BLaER1 treated with 17β-estradiol and CSF1 and Interleukin-3, amounts not matched to agents 10 nM and 100 nM (cell line): ENCODE results near the gene MYL3.

ENCODE experiments used
- H3K27ac ChIP-seq, 11 experiments: shearing (Covaris generic); formaldehyde crosslinking; 2 replicates each; pipeline ENCODE4 v1.8.1; 2022
- H3K27me3 ChIP-seq, 11 experiments: shearing (Covaris generic); formaldehyde crosslinking; 2 replicates each; pipeline ENCODE4 v1.8.1; 2022
- H3K36me3 ChIP-seq, 11 experiments: shearing (Covaris generic); formaldehyde crosslinking; 2 replicates each; pipeline ENCODE4 v1.8.1; 2022
- H3K4me1 ChIP-seq, 10 experiments: shearing (Covaris generic); formaldehyde crosslinking; 2 replicates each; pipeline ENCODE4 v1.8.1; 2022
- H3K4me2 ChIP-seq, 11 experiments: shearing (Covaris generic); formaldehyde crosslinking; 2 replicates each; pipeline ENCODE4 v1.8.1; 2022
- H3K4me3 ChIP-seq, 10 experiments: shearing (Covaris generic); formaldehyde crosslinking; 2 replicates each; pipeline ENCODE4 v1.8.1; 2022
- H3K9ac ChIP-seq, 11 experiments: shearing (Covaris generic); formaldehyde crosslinking; 2 replicates each; pipeline ENCODE4 v1.8.1; 2022
- H3K9me3 ChIP-seq, 11 experiments: shearing (Covaris generic); formaldehyde crosslinking; replicated peaks in 1 of 11; 2 replicates each; pipeline ENCODE4 v1.8.1; 2022
- H4K20me1 ChIP-seq, 11 experiments: shearing (Covaris generic); formaldehyde crosslinking; 2 replicates each; pipeline ENCODE4 v1.8.1; 2022
- Cebpa-rat ChIP-seq, 11 experiments: shearing (Covaris generic); IDR thresholded peaks; 2 replicates each; pipeline ENCODE4 v1.8.1; 2022

Gene MYL3

DNA sequence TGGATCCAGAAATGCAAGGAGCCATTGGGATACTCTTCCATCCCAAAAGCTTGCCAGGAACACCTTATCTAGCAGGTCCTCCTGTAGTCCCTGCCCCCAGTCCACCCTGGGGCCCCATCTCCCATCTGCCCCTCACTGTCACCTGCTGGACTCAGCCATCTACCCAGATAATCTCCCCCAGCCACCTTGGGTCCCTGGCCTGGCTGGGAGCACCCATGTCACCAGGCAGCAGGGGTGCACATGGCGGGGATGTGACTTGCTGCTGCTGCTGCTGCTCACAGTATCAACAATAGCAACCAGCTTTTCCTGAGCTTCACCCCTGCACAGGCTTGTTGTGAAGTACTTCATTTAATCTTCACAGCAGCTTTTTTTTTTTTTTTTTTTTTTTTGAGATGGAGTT, 26.9 kb upstream of the MYL3 start:
- H3K4me2 ChIP-seq: peak overlapping the region; percentile 15 to 96 (median 91); a peak in 21 of 22 replicates
- H3K9me3 ChIP-seq: no peaks in the 10 kb centered on the region
- no peak overlapping the region for H3K27ac ChIP-seq
- peaks cover 0 to 16% (median 9%) of the 10 kb centered on the region in 11 experiments; a peak in 17 of 22 replicates for H3K27me3 ChIP-seq
- no peak overlapping the region for H3K4me3 ChIP-seq
- H4K20me1 ChIP-seq: peaks cover 0 to 15% (median 0%) of the 10 kb centered on the region in 11 experiments; a peak in 3 of 22 replicates
- TF ChIP-seq Cebpa-rat (IDR thresholded peaks at IDR 0.05): no peak
- H3K36me3 ChIP-seq: no peaks in the 10 kb centered on the region
- peaks cover 23 to 54% (median 48%) of the 10 kb centered on the region in 10 experiments for H3K4me1 ChIP-seq
- peak overlapping the region in 4 of 11 experiments; percentile 12 to 40 (median 28); a peak in 2 of 22 replicates for H3K9ac ChIP-seq

DNA sequence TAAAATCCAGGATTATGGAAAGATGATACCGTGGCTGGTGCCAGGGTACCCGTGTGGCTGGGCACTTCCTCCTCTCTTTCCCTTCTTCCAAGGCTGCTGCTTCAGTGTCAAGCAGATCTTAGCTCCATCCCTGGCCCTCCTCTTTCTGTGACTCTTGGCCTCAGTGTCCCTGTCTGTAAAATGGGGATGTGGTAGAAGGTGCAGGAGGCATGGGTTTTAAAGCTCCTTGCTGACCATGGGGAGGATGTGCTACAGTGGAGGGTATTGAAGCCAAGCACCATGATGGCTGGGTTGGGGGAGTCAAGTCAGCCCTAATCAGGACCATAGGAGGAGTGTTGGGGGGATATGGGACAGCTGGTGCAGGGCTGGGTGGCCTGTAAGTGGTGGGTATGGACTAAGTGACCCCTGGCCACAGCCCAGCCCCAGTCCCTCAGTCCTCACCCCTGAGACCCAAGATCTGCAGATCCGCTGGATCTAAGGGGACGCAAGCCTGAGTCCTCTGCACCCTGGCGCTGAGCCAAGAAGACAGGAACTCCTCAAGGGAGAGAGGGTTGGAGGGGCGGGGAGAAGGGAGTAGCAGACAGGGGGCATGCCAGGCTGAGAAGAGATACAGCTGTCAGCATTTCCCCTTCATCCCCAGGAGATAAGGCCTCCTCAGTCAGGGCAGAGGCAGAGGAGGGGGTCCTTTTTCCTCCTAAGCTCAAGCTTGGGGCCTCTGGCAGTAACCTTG, 26.3 kb upstream of the MYL3 start:
- Histone ChIP-seq H3K9me3 (no peaks in the 10 kb centered on the region), H3K27me3 (peaks cover 5 to 22% (median 15%) of the 10 kb centered on the region in 11 experiments), H3K4me1 (peaks cover 23 to 54% (median 48%) of the 10 kb centered on the region in 10 experiments), H4K20me1 (peaks cover 0 to 19% (median 0%) of the 10 kb centered on the region in 11 experiments; a peak in 8 of 22 replicates), H3K36me3 (no peaks in the 10 kb centered on the region), H3K4me3 (no peak overlapping the region), H3K9ac (peak overlapping the region in 4 of 11 experiments; percentile 12 to 40 (median 28); a peak in 2 of 22 replicates), H3K27ac (no peak overlapping the region), H3K4me2 (peak overlapping the region; percentile 15 to 96 (median 91); a peak in 21 of 22 replicates)
- no peak for TF ChIP-seq Cebpa-rat (IDR thresholded peaks at IDR 0.05)

DNA sequence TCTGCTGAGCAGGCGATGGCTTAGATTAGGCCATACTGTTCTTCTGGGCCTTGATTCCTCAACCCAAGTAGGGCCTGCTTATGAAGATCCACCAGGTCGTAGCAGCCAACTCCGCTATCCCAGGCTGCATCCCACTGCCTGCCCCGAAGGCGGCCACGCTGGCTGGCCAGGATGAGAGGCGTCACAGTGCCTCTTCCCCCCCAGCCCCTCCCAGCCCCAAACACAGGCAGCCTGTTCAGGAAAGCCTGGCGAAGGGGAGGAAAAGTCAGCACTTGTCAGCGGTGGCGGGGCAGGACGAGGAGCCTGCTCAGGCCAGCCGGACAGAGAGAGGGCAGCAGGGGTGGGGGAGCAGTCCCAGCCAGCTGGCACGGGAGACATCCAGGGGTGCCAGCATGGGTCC, 25.5 kb upstream of the MYL3 start:
- H3K9me3 ChIP-seq: no peaks in the 10 kb centered on the region
- H3K4me1 ChIP-seq: peaks cover 23 to 60% (median 51%) of the 10 kb centered on the region in 10 experiments
- no peak for TF ChIP-seq Cebpa-rat (IDR thresholded peaks at IDR 0.05)
- no peak overlapping the region for H3K4me3 ChIP-seq
- no peaks in the 10 kb centered on the region for H3K36me3 ChIP-seq
- H4K20me1 ChIP-seq: peaks cover 0 to 28% (median 5%) of the 10 kb centered on the region in 11 experiments; a peak in 12 of 22 replicates
- H3K27ac ChIP-seq: no peak overlapping the region
- H3K9ac ChIP-seq: no peak overlapping the region
- peaks cover 14 to 31% (median 23%) of the 10 kb centered on the region in 11 experiments for H3K27me3 ChIP-seq
- H3K4me2 ChIP-seq: peak overlapping the region in 4 of 11 experiments; percentile 91 to 96 (median 94); a peak in 6 of 22 replicates

DNA sequence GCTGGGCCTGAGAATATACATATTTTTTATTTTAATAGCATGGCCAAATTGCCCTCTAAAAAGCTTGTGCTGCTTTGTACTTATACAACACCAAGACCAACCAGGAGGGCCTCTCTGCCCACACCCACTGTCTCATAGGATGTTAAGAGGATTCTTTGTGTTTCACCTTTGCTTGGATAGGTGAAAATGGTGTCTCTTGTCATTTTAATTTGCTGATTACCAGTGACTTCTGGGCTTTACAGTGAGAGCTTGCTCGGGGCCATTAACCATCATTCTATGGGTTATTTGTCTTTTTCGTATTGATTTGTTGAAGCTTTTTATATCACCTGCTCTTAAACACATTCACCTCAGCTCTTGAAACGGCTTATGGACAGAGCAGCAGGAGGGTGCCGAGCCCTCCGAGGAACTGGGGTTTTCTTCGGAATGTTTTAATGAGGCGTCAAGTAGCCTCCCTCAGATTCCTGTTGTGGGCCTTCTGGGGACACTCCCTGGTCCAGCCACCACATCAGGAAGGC, 24.8 kb upstream of the MYL3 start:
- H3K4me2 ChIP-seq: no peak overlapping the region
- H3K27me3 ChIP-seq: peaks cover 20 to 36% (median 29%) of the 10 kb centered on the region in 11 experiments
- no peaks in the 10 kb centered on the region for H3K9me3 ChIP-seq
- no peak for TF ChIP-seq Cebpa-rat (IDR thresholded peaks at IDR 0.05)
- no peak overlapping the region for H3K9ac ChIP-seq
- peaks cover 26 to 58% (median 48%) of the 10 kb centered on the region in 10 experiments for H3K4me1 ChIP-seq
- H3K36me3 ChIP-seq: no peaks in the 10 kb centered on the region
- no peak overlapping the region for H3K27ac ChIP-seq
- H3K4me3 ChIP-seq: no peak overlapping the region
- H4K20me1 ChIP-seq: peaks cover 0 to 26% (median 9%) of the 10 kb centered on the region in 11 experiments; a peak in 12 of 22 replicates

DNA sequence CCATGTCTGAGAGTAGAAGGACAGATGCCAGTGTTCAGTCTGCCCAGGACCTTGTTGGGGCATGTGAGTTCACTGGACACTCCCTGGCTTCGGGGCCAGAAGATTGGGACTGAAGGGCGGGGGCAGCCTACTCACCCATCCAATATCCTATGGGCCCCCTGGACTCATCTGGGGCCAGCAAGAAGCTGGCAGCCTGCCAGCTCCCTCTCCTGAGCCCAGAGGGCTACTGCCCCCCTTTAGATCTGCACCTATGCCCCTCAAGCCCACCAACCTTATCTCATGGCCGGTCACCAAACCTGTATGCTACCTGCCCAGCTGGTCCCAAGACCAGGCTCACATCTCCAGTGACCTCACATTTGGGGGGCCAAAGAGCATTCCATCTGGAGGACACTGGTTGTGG, 22.4 kb upstream of the MYL3 start:
- Histone ChIP-seq H3K27me3 (peaks cover 42 to 54% (median 50%) of the 10 kb centered on the region in 11 experiments), H3K27ac (no peak overlapping the region), H4K20me1 (peaks cover 0 to 40% (median 16%) of the 10 kb centered on the region in 11 experiments; a peak in 14 of 22 replicates), H3K4me1 (peaks cover 11 to 47% (median 37%) of the 10 kb centered on the region in 10 experiments; a peak in 19 of 20 replicates), H3K9me3 (no peaks in the 10 kb centered on the region), H3K36me3 (no peaks in the 10 kb centered on the region), H3K4me2 (no peak overlapping the region), H3K9ac (no peak overlapping the region), H3K4me3 (no peak overlapping the region)
- TF ChIP-seq Cebpa-rat (IDR thresholded peaks at IDR 0.05): no peak

DNA sequence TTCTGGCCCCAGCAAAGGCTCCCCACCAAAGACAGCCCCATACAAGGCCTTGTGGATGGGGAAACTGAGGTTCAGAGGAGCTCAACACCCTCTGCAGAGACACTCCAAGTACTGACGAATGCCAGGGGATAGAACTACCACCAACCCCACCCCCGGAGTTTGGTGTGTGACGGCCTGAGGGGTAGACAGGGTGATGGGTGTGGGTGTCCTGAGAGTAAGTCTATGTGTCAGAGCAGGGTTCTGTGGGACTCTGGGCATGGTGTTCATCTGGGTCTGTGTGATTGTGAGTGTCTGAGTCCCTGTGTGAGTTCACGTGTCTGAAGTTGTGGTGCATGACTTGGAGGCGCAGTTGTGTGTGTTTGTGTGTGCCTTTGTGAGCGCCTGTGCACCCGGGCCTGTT, 21.7 kb upstream of the MYL3 start:
- H3K36me3 ChIP-seq: no peaks in the 10 kb centered on the region
- peaks cover 10 to 43% (median 30%) of the 10 kb centered on the region in 10 experiments; a peak in 19 of 20 replicates for H3K4me1 ChIP-seq
- H3K27ac ChIP-seq: no peak overlapping the region
- H3K4me3 ChIP-seq: no peak overlapping the region
- no peak for TF ChIP-seq Cebpa-rat (IDR thresholded peaks at IDR 0.05)
- H3K4me2 ChIP-seq: no peak overlapping the region
- H3K9ac ChIP-seq: no peak overlapping the region
- peaks cover 0 to 44% (median 16%) of the 10 kb centered on the region in 11 experiments; a peak in 14 of 22 replicates for H4K20me1 ChIP-seq
- no peaks in the 10 kb centered on the region for H3K9me3 ChIP-seq
- peaks cover 49 to 61% (median 57%) of the 10 kb centered on the region in 11 experiments for H3K27me3 ChIP-seq

DNA sequence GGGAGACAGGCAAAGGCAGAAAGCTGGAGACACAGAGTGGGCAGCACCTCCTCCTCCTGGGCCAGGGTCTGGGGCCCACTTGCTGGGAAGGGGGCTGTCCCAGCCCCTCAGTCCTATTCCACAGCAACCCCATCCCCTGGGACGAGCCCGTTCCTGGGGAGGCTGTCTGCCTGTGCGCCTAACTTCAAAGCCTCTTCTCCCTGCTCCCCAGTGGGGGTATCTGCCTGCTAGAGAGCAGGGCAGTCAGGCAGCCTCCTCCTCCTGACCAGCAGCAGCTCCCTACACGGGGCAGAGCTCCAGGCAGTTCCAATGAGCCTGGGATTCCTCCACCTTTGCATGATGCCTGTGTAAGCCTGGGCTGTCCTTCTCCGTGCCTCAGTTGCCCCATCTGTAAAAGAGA, 21.2 kb upstream of the MYL3 start:
- Histone ChIP-seq H3K9ac (no peak overlapping the region), H4K20me1 (peaks cover 0 to 49% (median 16%) of the 10 kb centered on the region in 11 experiments; a peak in 14 of 22 replicates), H3K36me3 (no peaks in the 10 kb centered on the region), H3K27me3 (peaks cover 54 to 66% (median 62%) of the 10 kb centered on the region in 11 experiments), H3K4me1 (peaks cover 5 to 41% (median 25%) of the 10 kb centered on the region in 10 experiments; a peak in 19 of 20 replicates), H3K4me3 (no peak overlapping the region), H3K4me2 (peak overlapping the region in 5 of 11 experiments; percentile 23 to 93 (median 90); a peak in 6 of 22 replicates), H3K9me3 (no peaks in the 10 kb centered on the region), H3K27ac (no peak overlapping the region)
- no peak for TF ChIP-seq Cebpa-rat (IDR thresholded peaks at IDR 0.05)

DNA sequence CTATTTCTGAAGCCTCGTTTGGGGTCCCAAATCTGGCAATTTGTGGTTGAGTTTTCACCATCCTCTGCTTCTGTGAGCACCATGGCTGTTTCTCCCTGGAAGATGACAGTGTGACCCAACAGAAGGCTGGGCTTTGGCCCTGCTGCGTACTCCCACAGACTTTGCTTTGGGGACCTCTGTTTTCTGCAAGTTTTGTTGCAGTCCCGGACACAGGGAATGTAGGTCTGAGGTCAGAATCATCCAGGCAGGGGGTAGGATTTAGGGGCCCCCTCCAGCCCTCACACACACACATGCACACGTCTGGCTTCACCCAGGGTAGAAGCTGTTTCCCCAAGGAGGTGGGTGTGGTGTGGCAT, 20.6 kb upstream of the MYL3 start:
- TF ChIP-seq Cebpa-rat (IDR thresholded peaks at IDR 0.05): no peak
- Histone ChIP-seq H3K4me3 (peak overlapping the region in 8 of 10 experiments; percentile 43 to 67 (median 54); a peak in 13 of 20 replicates), H3K27me3 (peaks cover 54 to 72% (median 67%) of the 10 kb centered on the region in 11 experiments), H3K4me2 (peak overlapping the region; percentile 75 to 95 (median 90); a peak in 20 of 22 replicates), H3K36me3 (no peaks in the 10 kb centered on the region), H3K27ac (no peak overlapping the region), H3K9me3 (no peaks in the 10 kb centered on the region), H3K9ac (peak overlapping the region in 1 of 11 experiments; percentile 59; a peak in 2 of 22 replicates), H3K4me1 (peaks cover 4 to 38% (median 22%) of the 10 kb centered on the region in 10 experiments; a peak in 18 of 20 replicates), H4K20me1 (peaks cover 0 to 51% (median 16%) of the 10 kb centered on the region in 11 experiments; a peak in 14 of 22 replicates)
